SK-N-MC (cell line): ENCODE data around the gene PRR5L.

Experiments used
- EZH2 ChIP-seq: fragments of 200-600 bp; sonication (generic); IDR thresholded peaks from one replicate; pipeline ENCODE4 v1.6.1; 2017; ENCODE audit warnings: antibody characterized with exemption
- FOXP2 ChIP-seq: optimal IDR thresholded peaks from 2 replicates; pipeline ENCODE3; 2011; ENCODE audit warnings: mild to moderate bottlenecking, moderate library complexity; ENCODE audit not compliant: insufficient read depth; ENCODE audit errors: extremely low read length, control extremely low read depth
- POLR2AphosphoS5 ChIP-seq: IDR thresholded peaks from 2 replicates; pipeline ENCODE4 v1.6.1; 2012; ENCODE audit warnings: mild to moderate bottlenecking, low read depth, low read length, borderline replicate concordance

DNA sequence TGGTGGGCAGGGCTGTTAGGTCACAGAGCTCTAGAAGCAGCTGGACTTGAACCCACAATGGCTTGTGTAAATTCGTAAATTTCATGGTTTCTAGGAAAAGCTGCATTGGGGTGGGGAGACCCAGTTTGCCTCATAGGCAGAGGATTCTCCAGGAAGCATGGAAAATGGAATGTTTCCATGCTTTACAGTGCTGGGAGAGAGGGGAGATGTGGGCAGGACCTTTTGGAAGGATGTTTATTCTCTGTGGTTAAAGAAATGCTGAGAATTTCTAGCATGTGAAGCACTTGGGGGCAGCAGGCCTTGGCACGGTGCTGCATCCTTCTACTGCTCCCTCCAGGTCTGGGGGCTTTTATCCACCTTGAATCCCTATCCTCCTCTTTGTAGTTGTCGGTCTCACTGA lies 167.7 kb downstream of the PRR5L start:
- no peak for TF ChIP-seq FOXP2
- no peak for TF ChIP-seq POLR2AphosphoS5
- TF ChIP-seq EZH2 = no peak
